ENCODE data around the gene TMEM97. TPM values are rescaled to one million over a fixed set of nuclear protein-coding genes. Genes with fewer than 3 reads are reported as not detected.

TMEM97 gene
- total and polyA plus RNA-seq, 9 of the 15 experiments (the other 6 are each of a cell fraction or from before 2014, with no cell fraction given): 34.6 to 121 (median 76.0) TPM

DNA sequence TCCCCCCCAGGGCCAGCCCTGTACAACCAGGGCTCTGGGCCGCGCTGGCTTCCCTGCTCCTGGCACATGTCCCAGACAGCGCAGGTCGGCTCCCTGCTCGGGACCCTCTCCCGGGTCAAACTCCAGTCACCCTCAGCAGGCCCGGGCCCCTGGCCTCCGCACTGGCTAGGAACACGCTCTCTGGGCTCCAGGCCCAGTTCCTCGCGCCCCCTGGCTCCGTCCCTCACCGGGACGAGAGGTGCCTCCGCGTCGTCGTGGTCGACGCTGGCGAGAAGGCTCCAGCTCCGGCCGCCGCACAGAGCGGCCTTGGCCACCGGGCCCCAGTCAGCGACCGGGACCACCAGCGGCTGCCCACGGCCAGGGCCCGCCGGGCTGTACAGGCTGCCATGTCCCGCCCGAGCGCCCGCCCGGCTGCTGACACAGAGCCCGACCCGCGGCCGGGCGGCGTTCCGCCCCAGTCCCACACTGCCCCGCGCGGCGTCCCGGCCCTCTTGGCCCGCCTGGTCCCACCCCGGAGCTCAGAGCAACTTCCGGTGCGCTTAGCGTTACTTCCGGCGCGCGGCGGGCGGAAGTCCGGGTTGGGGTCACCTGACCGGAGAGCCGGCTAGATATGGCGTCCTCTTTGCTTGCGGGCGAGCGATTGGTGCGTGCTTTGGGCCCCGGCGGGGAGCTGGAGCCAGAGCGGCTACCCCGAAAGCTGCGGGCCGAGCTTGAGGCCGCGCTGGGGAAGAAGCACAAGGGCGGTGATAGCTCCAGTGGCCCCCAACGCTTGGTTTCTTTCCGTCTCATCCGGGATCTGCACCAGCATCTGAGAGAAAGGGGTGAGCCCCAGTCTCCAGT is 38.3 kb downstream of the TMEM97 start, which contains the start of gene POLDIP2 (continued):
- TF ChIP-seq ZBTB12 (CRISPR knock-in tag; IDR thresholded peaks at IDR 0.05) (peak; percentile 74), NCOA1 (IDR thresholded peaks at IDR 0.05; ENCODE audit: low read depth) (peak; percentile 69), ETV5 (CRISPR knock-in tag; IDR thresholded peaks at IDR 0.05; ENCODE audit: low read depth) (peak; percentile 74), HDAC2 (IDR thresholded peaks at IDR 0.05) (peak; percentile 95), DNMT1 (IDR thresholded peaks at IDR 0.05) (no peak), MIER1 (IDR thresholded peaks at IDR 0.05; ENCODE audit: low read depth) (no peak), HNRNPH1 (optimal IDR thresholded peaks at IDR 0.05; ENCODE audit: low read depth, low read length) (no peak), BHLHE40 (IDR thresholded peaks at IDR 0.05; ENCODE audit: low read length) (peak; percentile 70), MYC (IDR thresholded peaks at IDR 0.05; ENCODE audit: low read depth, low read length) (peak; percentile 54), MYC (CRISPR knock-in tag; IDR thresholded peaks at IDR 0.05; ENCODE audit: borderline replicate concordance, low read depth) (no peak; the same call in 1 of the 2 replicates)
- TF ChIP-seq, protein P1, sequence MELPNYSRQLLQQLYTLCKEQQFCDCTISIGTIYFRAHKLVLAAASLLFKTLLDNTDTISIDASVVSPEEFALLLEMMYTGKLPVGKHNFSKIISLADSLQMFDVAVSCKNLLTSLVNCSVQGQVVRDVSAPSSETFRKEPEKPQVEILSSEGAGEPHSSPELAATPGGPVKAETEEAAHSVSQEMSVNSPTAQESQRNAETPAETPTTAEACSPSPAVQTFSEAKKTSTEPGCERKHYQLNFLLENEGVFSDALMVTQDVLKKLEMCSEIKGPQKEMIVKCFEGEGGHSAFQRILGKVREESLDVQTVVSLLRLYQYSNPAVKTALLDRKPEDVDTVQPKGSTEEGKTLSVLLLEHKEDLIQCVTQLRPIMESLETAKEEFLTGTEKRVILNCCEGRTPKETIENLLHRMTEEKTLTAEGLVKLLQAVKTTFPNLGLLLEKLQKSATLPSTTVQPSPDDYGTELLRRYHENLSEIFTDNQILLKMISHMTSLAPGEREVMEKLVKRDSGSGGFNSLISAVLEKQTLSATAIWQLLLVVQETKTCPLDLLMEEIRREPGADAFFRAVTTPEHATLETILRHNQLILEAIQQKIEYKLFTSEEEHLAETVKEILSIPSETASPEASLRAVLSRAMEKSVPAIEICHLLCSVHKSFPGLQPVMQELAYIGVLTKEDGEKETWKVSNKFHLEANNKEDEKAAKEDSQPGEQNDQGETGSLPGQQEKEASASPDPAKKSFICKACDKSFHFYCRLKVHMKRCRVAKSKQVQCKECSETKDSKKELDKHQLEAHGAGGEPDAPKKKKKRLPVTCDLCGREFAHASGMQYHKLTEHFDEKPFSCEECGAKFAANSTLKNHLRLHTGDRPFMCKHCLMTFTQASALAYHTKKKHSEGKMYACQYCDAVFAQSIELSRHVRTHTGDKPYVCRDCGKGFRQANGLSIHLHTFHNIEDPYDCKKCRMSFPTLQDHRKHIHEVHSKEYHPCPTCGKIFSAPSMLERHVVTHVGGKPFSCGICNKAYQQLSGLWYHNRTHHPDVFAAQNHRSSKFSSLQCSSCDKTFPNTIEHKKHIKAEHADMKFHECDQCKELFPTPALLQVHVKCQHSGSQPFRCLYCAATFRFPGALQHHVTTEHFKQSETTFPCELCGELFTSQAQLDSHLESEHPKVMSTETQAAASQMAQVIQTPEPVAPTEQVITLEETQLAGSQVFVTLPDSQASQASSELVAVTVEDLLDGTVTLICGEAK (IDR thresholded peaks at IDR 0.05): peak; percentile 99
- TF ChIP-seq, protein P1 (CRISPR knock-in tag; IDR thresholded peaks at IDR 0.05): no peak
- TF ChIP-seq, protein P2, sequence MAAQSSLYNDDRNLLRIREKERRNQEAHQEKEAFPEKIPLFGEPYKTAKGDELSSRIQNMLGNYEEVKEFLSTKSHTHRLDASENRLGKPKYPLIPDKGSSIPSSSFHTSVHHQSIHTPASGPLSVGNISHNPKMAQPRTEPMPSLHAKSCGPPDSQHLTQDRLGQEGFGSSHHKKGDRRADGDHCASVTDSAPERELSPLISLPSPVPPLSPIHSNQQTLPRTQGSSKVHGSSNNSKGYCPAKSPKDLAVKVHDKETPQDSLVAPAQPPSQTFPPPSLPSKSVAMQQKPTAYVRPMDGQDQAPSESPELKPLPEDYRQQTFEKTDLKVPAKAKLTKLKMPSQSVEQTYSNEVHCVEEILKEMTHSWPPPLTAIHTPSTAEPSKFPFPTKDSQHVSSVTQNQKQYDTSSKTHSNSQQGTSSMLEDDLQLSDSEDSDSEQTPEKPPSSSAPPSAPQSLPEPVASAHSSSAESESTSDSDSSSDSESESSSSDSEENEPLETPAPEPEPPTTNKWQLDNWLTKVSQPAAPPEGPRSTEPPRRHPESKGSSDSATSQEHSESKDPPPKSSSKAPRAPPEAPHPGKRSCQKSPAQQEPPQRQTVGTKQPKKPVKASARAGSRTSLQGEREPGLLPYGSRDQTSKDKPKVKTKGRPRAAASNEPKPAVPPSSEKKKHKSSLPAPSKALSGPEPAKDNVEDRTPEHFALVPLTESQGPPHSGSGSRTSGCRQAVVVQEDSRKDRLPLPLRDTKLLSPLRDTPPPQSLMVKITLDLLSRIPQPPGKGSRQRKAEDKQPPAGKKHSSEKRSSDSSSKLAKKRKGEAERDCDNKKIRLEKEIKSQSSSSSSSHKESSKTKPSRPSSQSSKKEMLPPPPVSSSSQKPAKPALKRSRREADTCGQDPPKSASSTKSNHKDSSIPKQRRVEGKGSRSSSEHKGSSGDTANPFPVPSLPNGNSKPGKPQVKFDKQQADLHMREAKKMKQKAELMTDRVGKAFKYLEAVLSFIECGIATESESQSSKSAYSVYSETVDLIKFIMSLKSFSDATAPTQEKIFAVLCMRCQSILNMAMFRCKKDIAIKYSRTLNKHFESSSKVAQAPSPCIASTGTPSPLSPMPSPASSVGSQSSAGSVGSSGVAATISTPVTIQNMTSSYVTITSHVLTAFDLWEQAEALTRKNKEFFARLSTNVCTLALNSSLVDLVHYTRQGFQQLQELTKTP (IDR thresholded peaks at IDR 0.05; ENCODE audit: low read depth in 1 of 2, partially characterized antibody in 2 of 2): peak; percentile 62 to 87

Measured in K562 (cell line).